HEK293 (cell line): ENCODE data around the gene PDE3A.

ENCODE experiments used
- CTCF ChIA-PET: fragments of 350-600 bp; formaldehyde crosslinking; extraction: SDS; loops from one replicate; lab custom pipeline; 2021; ENCODE audit warnings: antibody characterized with exemption; lab: Yijun Ruan, JAX
- POLR2A ChIA-PET: fragments of 300-600 bp; formaldehyde crosslinking; extraction: SDS; loops from one replicate; lab custom pipeline; 2020; ENCODE audit warnings: antibody characterized with exemption, inconsistent platforms; lab: Yijun Ruan, JAX
- H3K27ac ChIP-seq: fragments of 200-500 bp; sonication (Bioruptor generic); 2 replicates; pipeline ENCODE4 v1.5.1; 2014; ENCODE audit warnings: low read depth, low read length, control low read depth, inconsistent platforms; ENCODE audit errors: extremely low read depth
- H3K36me3 ChIP-seq, 2 experiments: fragments of 200-500 bp in 1 of 2; sonication (Bioruptor generic) in 1 of 2; 1 replicate in 1 of 2; 2 replicates in 1 of 2; pipeline ENCODE4 v1.5.1; 2014 to 2017; ENCODE audit warnings: inconsistent platforms in 2 of 2, low read length in 2 of 2; ENCODE audit not compliant: control insufficient read depth in 2 of 2, insufficient read depth in 1 of 2
- H3K4me1 ChIP-seq: fragments of 200-500 bp; sonication (Bioruptor generic); 2 replicates; pipeline ENCODE4 v1.5.1; 2014; ENCODE audit warnings: mild to moderate bottlenecking, low read length, inconsistent platforms; ENCODE audit not compliant: control insufficient read depth, insufficient read depth
- H3K4me3 ChIP-seq: 2 replicates; pipeline ENCODE4 v1.5.1; 2011; ENCODE audit warnings: low read depth, mild to moderate bottlenecking, control low read depth, low read length, moderate library complexity
- H3K9me3 ChIP-seq: fragments of 200-500 bp; sonication (Bioruptor generic); 2 replicates; pipeline ENCODE4 v1.5.1; 2014; ENCODE audit warnings: low read depth, low read length, inconsistent platforms; ENCODE audit not compliant: control insufficient read depth, insufficient read depth
- CTCF ChIP-seq: fragments of 450-650 bp; formaldehyde crosslinking; IDR thresholded peaks from 2 replicates; pipeline ENCODE4 v1.5.1; 2016; ENCODE audit warnings: missing biosample characterization, missing genetic modification characterization
- GLIS1 ChIP-seq: fragments of 450-650 bp; formaldehyde crosslinking; IDR thresholded peaks from 2 replicates; pipeline ENCODE4 v1.5.1; 2016; ENCODE audit warnings: missing biosample characterization, missing genetic modification characterization
- KLF1 ChIP-seq: fragments of 450-650 bp; formaldehyde crosslinking; IDR thresholded peaks from 2 replicates; pipeline ENCODE4 v1.5.1; 2016; ENCODE audit warnings: missing biosample characterization, missing genetic modification characterization
- RBAK ChIP-seq: fragments of 450-650 bp; formaldehyde crosslinking; IDR thresholded peaks from 2 replicates; pipeline ENCODE4 v1.5.1; 2016; ENCODE audit warnings: missing biosample characterization, missing genetic modification characterization
- SCRT2 ChIP-seq: fragments of 450-650 bp; formaldehyde crosslinking; IDR thresholded peaks from 2 replicates; pipeline ENCODE4 v1.5.1; 2016; ENCODE audit warnings: missing biosample characterization, missing genetic modification characterization
- TCF7L2 ChIP-seq: IDR thresholded peaks from 2 replicates; pipeline ENCODE4 v1.6.1; 2011; ENCODE audit warnings: low read depth, mild to moderate bottlenecking, inconsistent platforms, low read length, moderate library complexity, borderline replicate concordance
- TRIM28 ChIP-seq: IDR thresholded peaks from 2 replicates; pipeline ENCODE4 v1.6.1; 2011; ENCODE audit warnings: low read length, control low read depth, borderline replicate concordance
- YY1 ChIP-seq: fragments of 450-650 bp; formaldehyde crosslinking; IDR thresholded peaks from 2 replicates; pipeline ENCODE4 v1.5.1; 2018; ENCODE audit warnings: missing biosample characterization, missing genetic modification characterization
- ZBTB1 ChIP-seq: fragments of 450-650 bp; formaldehyde crosslinking; IDR thresholded peaks from 2 replicates; pipeline ENCODE4 v1.5.1; 2016; ENCODE audit warnings: missing biosample characterization, missing genetic modification characterization
- ZNF114 ChIP-seq: fragments of 450-650 bp; formaldehyde crosslinking; IDR thresholded peaks from 2 replicates; pipeline ENCODE4 v1.5.0; 2017; ENCODE audit warnings: missing biosample characterization, missing genetic modification characterization
- ZNF23 ChIP-seq: fragments of 450-650 bp; formaldehyde crosslinking; IDR thresholded peaks from 2 replicates; pipeline ENCODE4 v1.5.1; 2016; ENCODE audit warnings: missing biosample characterization, missing genetic modification characterization, borderline replicate concordance
- ZNF239 ChIP-seq: fragments of 450-650 bp; formaldehyde crosslinking; IDR thresholded peaks from 2 replicates; pipeline ENCODE4 v1.5.1; 2016; ENCODE audit warnings: missing biosample characterization, missing genetic modification characterization
- ZNF24 ChIP-seq: fragments of 450-650 bp; formaldehyde crosslinking; IDR thresholded peaks from 2 replicates; pipeline ENCODE4 v1.5.1; 2016; ENCODE audit warnings: missing biosample characterization, missing genetic modification characterization
- ZNF248 ChIP-seq: fragments of 450-650 bp; formaldehyde crosslinking; IDR thresholded peaks from 2 replicates; pipeline ENCODE4 v1.5.1; 2017; ENCODE audit warnings: missing biosample characterization, missing genetic modification characterization
- ZNF302 ChIP-seq: fragments of 450-650 bp; formaldehyde crosslinking; IDR thresholded peaks from 2 replicates; pipeline ENCODE4 v1.5.1; 2016; ENCODE audit warnings: missing biosample characterization, missing genetic modification characterization, low read depth
- ZNF311 ChIP-seq: fragments of 450-650 bp; formaldehyde crosslinking; IDR thresholded peaks from 2 replicates; pipeline ENCODE4 v1.5.1; 2017; ENCODE audit warnings: missing biosample characterization, missing genetic modification characterization, borderline replicate concordance
- ZNF341 ChIP-seq: fragments of 450-650 bp; formaldehyde crosslinking; IDR thresholded peaks from 2 replicates; pipeline ENCODE4; 2016; ENCODE audit warnings: low read depth, missing biosample characterization, missing genetic modification characterization
- ZNF394 ChIP-seq: fragments of 450-650 bp; formaldehyde crosslinking; IDR thresholded peaks from 2 replicates; pipeline ENCODE4 v1.5.1; 2016; ENCODE audit warnings: missing biosample characterization, missing genetic modification characterization, mild to moderate bottlenecking, moderate library complexity, borderline replicate concordance
- ZNF529 ChIP-seq: fragments of 450-650 bp; formaldehyde crosslinking; IDR thresholded peaks from 2 replicates; pipeline ENCODE4 v1.5.1; 2017; ENCODE audit warnings: missing genetic modification characterization, missing biosample characterization; ENCODE audit not compliant: insufficient replicate concordance
- ZNF571 ChIP-seq: fragments of 450-650 bp; formaldehyde crosslinking; IDR thresholded peaks from 2 replicates; pipeline ENCODE4 v1.5.0; 2017; ENCODE audit warnings: missing biosample characterization, missing genetic modification characterization
- ZNF610 ChIP-seq: fragments of 450-650 bp; formaldehyde crosslinking; IDR thresholded peaks from 2 replicates; pipeline ENCODE4 v1.5.1; 2016; ENCODE audit warnings: missing biosample characterization, missing genetic modification characterization, borderline replicate concordance
- ZNF658 ChIP-seq: fragments of 450-650 bp; formaldehyde crosslinking; IDR thresholded peaks from 2 replicates; pipeline ENCODE4; 2016; ENCODE audit warnings: missing biosample characterization, missing genetic modification characterization
- ZNF792 ChIP-seq: fragments of 450-650 bp; formaldehyde crosslinking; IDR thresholded peaks from 2 replicates; pipeline ENCODE4 v1.5.1; 2016; ENCODE audit warnings: missing biosample characterization, missing genetic modification characterization
- TF ChIP-seq, protein P1 (sequence below): fragments of 450-650 bp; formaldehyde crosslinking; IDR thresholded peaks from 2 replicates; pipeline ENCODE4 v1.5.1; 2016; ENCODE audit warnings: missing biosample characterization, missing genetic modification characterization
- TF ChIP-seq, protein P2 (sequence below): fragments of 450-650 bp; formaldehyde crosslinking; IDR thresholded peaks from 2 replicates; pipeline ENCODE4 v1.5.1; 2016; ENCODE audit warnings: missing biosample characterization, missing genetic modification characterization

The PDE3A gene

DNA sequence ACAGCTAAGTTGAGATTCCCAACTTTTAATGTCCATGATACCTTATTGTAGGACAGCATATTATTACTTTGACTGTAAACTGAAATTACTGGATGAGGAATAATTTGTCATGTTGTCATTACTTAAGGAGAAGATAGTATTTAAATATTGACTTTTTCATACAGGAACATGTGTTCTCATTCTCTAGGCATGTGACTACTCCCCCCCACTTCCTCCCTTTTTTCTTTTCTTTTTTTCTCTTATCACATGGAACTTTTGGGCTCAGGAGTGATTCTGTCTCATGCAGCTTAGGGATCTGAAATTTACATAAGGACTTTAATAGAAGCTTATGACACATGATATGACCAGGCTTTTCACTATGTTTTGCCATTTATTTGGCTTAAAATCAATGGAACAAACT, 199.1 kb downstream of the PDE3A start:
- H3K4me1 ChIP-seq: no peaks in the 10 kb centered on the region
- ChIA-PET CTCF (no interaction called here), POLR2A (no interaction called here)
- H3K4me3 ChIP-seq: no peak overlapping the region
- H3K27ac ChIP-seq: no peak overlapping the region
- no peaks in the 10 kb centered on the region for H3K9me3 ChIP-seq
- no peaks in the 10 kb centered on the region for H3K36me3 ChIP-seq
- no peak for TF ChIP-seq ZNF394 (tag by site-specific recombination)
- no peak for TF ChIP-seq ZNF792 (tag by site-specific recombination)
- no peak for TF ChIP-seq ZNF341 (tag by site-specific recombination)
- no peak for TF ChIP-seq ZNF23 (tag by site-specific recombination)
- no peak for TF ChIP-seq ZNF114
- no peak for TF ChIP-seq YY1 (tag by site-specific recombination)
- no peak for TF ChIP-seq GLIS1 (tag by site-specific recombination)
- TF ChIP-seq ZNF302 (tag by site-specific recombination): no peak
- TF ChIP-seq ZNF610: no peak
- TF ChIP-seq ZBTB1 (tag by site-specific recombination): no peak
- TF ChIP-seq ZNF529: no peak
- TF ChIP-seq ZNF24: no peak
- no peak for TF ChIP-seq ZNF571 (tag by site-specific recombination)
- TF ChIP-seq KLF1 (tag by site-specific recombination): no peak
- no peak for TF ChIP-seq TRIM28
- no peak for TF ChIP-seq ZNF311
- TF ChIP-seq CTCF (tag by site-specific recombination): no peak
- no peak for TF ChIP-seq RBAK
- no peak for TF ChIP-seq TCF7L2
- no peak for TF ChIP-seq ZNF239 (tag by site-specific recombination)

DNA sequence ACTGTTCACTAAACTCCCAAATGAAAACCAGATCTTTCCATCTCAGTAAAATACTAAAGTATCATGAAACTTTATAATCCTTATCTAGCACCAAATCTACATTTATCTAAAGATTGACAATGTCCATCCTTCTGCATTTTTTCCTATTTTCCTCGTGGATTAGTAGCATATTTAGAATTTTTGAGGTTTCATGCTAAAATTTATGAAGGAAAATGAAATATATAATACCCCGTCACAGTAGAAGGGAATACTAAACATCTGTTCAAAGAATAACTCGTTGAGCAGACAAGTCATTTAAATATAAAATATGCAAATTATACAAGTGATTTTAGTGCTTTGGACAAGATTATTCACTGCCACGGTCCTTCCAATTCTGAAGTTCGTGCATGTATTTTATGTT, 204.1 kb downstream of the PDE3A start:
- TF ChIP-seq, protein P1, sequence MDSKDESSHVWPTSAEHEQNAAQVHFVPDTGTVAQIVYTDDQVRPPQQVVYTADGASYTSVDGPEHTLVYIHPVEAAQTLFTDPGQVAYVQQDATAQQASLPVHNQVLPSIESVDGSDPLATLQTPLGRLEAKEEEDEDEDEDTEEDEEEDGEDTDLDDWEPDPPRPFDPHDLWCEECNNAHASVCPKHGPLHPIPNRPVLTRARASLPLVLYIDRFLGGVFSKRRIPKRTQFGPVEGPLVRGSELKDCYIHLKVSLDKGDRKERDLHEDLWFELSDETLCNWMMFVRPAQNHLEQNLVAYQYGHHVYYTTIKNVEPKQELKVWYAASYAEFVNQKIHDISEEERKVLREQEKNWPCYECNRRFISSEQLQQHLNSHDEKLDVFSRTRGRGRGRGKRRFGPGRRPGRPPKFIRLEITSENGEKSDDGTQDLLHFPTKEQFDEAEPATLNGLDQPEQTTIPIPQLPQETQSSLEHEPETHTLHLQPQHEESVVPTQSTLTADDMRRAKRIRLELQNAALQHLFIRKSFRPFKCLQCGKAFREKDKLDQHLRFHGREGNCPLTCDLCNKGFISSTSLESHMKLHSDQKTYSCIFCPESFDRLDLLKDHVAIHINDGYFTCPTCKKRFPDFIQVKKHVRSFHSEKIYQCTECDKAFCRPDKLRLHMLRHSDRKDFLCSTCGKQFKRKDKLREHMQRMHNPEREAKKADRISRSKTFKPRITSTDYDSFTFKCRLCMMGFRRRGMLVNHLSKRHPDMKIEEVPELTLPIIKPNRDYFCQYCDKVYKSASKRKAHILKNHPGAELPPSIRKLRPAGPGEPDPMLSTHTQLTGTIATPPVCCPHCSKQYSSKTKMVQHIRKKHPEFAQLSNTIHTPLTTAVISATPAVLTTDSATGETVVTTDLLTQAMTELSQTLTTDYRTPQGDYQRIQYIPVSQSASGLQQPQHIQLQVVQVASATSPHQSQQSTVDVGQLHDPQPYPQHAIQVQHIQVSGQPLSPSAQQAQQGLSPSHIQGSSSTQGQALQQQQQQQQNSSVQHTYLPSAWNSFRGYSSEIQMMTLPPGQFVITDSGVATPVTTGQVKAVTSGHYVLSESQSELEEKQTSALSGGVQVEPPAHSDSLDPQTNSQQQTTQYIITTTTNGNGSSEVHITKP (tag by site-specific recombination): no peak
- TF ChIP-seq ZNF248 (tag by site-specific recombination) (no peak), ZBTB1 (tag by site-specific recombination) (no peak), ZNF658 (no peak), SCRT2 (tag by site-specific recombination) (no peak)
- TF ChIP-seq, protein P2, sequence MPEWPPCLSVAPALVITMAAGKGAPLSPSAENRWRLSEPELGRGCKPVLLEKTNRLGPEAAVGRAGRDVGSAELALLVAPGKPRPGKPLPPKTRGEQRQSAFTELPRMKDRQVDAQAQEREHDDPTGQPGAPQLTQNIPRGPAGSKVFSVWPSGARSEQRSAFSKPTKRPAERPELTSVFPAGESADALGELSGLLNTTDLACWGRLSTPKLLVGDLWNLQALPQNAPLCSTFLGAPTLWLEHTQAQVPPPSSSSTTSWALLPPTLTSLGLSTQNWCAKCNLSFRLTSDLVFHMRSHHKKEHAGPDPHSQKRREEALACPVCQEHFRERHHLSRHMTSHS (tag by site-specific recombination): no peak
- Histone ChIP-seq H3K36me3 (no peaks in the 10 kb centered on the region), H3K9me3 (no peaks in the 10 kb centered on the region), H3K27ac (no peak overlapping the region), H3K4me1 (no peaks in the 10 kb centered on the region), H3K4me3 (no peak overlapping the region)
- POLR2A ChIA-PET: no interaction called here
- CTCF ChIA-PET: no interaction called here
